HG03175 (cell line): Measurements from ENCODE around the gene ODAD3.
A peak's percentile ranks its signal among the peaks of the same experiment; 100 is the strongest.
"Not testable (repeated sequence)": the region's sequence is repeated elsewhere in the genome, so short reads cannot be mapped to it uniquely, and the experiment has no call there.

ENCODE experiments used
- ATAC-seq: cut with Tn5 transposase; IDR thresholded peaks from one replicate; pipeline ENCODE4 v1.9.1; 2021; ENCODE audit warnings: mild to moderate bottlenecking, moderate library complexity; ENCODE audit not compliant: unreplicated experiment

Gene ODAD3

DNA sequence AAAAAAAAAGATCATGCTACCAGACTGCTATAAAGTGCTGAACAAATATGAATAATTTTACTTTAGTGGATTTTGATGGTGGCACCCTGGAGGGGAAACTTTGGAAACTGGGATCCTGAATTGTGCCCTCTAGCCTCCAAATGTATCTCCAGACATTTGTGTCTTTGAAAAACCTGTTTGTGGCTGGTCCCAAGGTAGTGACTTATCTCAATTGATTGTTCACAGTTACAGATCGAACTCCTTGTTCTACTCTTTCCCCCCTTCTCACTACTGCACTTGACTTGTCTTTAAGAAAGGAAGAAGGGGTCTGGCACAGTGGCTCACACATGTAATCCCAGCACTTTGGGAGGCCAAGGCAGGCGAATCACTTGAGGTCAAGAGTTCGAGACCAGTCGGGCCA lies 26.3 kb downstream of the ODAD3 start:
- no peak for ATAC-seq

DNA sequence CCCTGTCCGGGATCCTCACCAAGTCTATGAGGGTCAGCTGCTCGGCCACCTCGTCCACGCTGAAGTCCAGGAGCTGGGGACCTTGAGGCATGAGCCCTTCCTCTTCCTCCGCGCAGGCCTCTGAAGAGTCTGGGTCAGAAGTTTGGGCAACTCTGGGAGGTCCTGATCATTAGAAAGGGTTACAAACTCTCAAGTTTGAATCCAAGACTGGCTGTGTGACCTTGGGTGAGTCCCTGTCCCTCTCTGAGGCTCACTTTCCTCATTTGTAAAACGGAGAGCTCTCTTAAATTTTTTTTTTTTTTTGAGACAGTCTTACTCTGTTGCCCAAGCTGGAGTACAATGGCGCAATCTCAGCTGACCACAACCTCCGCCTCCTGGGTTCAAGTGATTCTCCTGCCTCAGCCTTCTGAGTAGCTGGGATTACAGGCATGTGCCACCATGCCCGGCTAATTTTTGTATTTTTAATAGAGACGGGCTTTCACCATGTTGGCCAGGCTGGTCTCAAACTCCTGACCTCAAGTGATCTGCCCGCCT lies 28.2 kb downstream of the ODAD3 start:
- ATAC-seq: not testable (repeated sequence)

DNA sequence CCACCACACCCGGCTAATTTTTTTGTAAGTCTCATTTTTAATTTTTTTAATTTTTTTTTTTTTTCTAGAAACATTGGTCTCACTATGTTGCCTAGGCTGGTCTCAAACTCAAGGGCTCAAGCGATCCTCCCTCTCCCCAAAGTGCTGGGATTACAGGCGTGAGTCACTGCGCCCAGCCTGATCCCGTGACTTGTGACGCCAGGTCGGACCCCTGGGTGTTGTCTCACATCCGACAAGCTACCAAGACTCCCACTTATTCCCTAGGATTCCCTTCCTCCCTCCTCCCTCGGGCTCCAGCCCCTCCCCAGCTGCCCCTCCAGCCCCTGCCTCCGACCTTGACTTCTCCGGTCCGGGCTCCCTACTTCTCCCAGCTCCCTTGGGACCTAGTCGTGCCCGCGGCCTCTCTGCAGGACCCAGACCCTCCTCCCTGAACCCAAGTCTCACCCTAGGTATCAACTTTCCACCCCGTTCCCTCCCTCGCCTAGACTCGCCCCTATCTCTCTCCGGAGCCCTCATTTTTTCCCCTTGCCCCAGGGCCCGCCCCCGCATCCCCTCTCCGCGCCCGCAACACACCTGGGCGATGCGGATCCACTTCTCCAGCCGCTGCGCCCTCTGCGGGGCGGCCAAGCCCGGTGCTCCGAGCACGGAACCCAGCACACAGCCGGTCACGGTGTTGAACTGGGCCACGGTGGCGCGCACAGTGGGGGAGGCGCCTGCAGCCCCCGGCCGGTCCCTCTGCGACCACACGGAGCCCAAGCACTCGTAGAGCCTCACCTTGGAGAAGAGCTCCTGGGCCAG lies 28.9 kb downstream of the ODAD3 start:
- no peak for ATAC-seq

DNA sequence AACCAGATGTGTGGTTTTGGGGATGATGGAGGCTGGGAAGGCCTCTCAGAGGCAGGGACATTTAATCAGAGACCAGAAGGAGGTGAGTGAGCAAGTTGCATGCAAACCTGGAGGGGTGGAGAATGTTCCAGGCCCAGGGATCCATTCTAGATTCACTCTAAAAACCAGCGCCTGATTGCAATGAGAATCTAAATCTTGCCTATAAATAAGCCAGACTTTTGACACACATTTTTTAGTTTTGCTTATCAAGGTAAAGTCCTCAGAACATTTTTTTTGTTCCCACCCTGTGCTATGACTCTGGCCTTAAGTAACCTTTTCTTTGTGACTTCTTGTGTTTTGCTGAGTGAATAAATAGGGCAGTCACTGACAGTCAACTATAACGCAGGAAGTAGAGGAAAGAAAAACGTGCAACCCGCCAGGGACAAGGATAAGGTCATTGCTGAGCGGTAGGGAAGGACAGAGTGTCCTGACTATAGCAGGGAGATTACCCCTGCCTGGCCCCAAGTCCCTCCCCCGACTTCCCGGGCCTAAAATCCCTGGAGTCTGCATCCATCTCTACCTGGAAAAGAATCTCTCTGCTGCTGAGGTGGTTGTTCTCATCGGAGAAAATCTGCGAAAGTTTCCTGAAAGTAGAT lies 30.2 kb downstream of the ODAD3 start:
- no peak for ATAC-seq

DNA sequence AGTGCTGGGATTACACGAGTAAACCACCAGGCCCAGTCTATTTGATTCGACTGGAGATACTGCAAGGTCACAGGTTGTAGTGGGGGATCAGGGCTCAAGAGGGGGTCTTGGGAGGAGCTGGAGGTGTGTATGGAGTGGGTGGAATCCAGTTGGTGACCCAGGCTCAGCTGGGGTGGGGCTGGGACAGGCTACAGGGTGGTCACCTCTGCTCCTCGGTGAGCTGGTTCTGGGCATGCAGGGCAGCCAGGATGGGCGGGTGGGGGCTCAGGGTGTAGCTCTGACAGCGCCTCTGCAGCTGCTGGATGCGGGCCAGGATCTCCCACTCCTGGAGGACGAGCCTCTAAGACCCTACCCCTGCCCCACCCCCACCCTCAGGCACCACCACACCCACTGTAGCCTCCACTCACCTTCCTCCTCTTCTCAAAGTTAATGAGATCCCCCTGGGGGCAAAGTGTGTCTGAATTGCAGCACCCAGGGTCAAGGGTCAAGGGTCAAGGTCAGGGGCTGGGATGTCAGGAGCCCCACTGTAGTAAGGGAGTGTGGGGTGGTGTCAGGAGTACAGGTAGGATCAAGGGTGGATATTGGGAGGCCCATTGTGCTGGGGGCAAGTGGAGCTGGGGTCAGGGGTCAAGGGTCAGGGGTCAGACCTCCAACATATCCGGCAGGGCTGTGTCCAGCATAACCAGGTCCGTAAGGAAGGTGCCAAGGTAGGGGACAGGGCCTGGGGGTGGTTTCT lies 32.9 kb downstream of the ODAD3 start:
- no peak for ATAC-seq

DNA sequence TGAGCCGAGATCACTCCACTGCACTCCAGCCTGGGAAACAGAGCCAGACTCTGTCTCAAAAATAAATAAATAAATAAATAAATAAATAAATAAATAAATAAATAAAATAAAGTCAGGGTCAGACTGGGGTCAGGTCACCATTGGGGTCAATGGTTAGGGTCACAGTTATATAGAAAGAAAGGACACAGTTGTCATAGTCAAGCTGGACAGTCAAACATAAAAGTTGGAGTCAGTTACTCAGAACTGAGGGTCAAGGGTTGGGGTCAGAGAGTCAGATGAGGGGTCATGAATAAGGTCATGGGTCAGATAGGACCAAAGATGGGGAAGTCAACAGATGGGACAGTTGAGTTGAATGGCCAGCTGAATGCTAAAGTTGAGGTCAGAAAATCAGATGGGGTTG lies 34.1 kb downstream of the ODAD3 start:
- no peak for ATAC-seq

DNA sequence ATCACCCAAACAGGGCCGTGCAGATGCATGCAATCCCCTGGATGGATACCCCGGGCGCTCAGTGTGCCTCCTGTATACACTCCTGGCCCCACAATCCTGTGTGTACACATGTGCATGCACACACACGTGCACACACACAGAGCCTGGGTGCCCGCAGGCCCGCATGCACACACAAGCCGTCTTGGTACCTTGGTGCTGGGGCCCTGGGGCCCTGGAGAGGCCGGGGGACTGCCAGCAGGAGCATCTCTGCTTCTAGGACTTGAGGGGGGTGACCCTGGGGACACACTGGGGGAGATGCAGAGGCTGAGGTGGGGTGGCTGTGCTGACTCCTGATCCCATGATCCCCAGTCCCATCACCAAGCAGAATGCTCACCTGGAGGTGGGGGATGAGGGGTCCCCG lies 35.3 kb downstream of the ODAD3 start:
- ATAC-seq: no peak

DNA sequence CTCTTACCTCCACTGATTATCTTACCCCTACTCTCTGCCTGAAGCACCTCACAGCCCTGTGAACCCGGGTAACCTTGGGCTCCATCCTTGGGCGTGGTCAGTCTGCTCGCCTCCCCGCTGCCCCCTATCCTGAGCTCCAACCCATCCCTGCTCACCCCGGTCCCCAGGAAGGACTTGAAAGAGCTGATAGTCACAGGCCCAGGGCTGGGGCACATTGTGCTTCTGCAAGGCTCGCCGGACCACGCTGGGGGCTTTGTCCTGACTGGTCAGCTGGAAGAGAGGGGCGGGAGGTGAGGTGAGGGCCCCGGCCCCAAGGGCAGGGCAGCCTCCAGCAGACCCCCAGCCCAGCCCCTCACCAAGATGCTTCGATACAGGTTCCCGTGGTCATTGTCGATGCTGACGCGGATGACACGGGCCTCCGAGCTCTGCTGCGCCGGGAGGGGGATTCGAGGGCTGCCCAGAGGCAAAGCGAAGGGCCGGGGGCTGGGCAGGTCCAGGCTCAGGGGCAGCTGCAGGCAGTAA lies 37.8 kb downstream of the ODAD3 start:
- ATAC-seq: no peak

DNA sequence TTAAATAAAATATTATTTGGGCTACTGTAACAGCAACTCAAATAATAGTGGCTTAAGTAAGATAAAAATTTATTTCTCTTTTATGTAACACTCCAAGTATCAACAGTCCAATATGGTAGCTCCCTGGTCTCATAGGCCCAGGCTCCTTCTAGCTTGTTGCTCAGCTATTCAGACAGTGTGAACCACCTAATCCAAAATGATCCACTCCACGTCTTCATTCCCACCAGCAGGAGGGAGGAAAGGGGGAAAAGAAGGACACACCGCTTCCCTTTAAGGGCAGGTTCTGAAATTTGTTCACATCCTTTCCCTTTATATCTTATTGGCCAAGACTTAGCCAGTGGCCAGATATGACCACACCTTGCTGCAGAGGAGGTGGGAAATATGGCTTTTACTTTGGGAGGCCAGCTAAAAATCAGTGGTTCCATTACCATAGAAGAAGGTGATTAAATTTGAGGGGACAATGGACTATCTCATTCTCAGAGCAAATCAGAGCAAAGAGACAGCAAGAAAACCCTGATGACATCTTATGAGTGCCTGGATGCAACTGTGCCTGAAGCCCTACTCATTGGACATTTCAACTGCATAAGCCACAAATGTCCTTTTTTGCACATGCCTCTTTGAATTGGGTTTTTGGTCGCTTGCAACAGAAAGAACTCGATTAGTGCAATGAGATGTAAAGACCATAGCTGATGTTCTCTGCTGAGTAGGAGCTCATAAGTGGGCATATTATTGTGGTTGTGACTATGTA lies 43.8 kb downstream of the ODAD3 start:
- ATAC-seq: no peak

DNA sequence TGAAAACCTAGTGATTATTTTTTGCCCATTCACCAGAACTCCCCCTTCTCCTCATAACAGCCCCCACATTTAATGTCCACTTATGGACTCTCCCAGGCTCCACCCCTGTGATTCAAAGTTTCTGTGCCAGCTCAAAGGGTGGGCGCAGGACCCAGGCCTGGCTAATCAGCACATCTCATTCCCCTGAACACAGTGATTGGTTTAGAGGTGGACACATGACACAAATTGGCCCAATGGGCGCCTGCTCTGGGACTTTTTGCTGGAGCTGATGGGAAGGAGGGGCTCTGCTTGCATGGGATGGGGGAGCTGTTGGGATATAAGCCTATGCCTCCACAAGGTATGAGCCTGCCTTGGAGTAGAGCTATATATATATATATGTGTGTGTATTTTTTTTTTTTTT lies 44.6 kb downstream of the ODAD3 start:
- no peak for ATAC-seq

DNA sequence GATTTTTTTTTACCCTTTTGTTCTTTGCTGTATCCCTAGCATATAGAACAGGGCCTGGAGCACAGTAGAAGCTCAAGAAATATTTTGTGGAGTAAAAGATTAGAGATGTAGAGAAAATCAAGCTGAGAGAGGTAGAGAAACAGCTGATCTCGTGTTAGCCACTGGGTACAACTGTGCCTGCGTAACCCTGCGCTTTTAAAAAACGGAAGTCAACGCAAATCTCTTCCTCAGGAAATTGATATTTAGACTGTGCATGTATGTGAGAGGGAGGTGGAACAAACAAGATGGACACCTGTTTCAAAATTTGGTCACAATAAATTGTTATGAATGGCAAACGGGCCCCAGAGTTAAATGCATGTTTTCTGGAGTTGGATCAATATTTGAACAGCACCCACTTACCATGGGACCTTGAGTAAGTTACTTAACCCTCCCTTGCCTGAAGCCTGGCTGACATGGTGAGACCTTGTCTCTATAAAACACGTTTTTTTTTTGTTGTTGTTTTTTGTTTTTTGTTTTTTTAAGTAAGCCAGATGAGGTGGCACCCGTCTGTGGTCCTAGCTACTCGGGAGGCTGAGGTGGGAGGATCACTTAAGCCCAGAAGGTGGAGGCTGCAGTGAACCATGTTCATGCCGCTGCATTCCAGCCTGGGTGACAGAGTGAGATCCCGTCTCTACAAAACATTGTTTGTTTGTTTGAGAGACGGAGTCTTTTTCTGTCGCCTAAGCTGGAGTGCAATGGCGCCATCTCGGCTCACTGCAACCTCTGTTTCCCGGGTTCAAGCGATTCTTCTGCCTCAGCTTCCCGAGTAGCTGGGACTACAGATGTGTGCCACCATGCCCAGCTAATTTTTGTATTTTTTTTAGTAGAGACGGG lies 47.5 kb downstream of the ODAD3 start:
- ATAC-seq: no peak

DNA sequence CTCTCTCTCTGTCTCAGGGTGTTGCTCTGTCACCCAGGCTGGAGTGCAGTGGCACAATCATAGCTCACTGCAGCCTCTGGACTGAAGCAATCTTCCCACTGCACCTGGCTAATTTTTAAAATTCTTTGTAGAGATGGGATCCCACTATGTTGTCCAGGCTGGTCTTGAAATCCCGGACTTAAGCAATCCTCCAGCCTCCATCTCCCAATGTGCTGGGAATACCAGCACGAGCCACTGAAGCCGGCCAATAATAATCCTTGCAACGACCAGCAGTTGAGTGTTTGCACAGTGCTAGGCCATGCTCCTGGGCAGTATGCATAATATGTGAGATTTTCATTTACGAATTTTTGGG lies 50.2 kb downstream of the ODAD3 start:
- ATAC-seq: no peak

DNA sequence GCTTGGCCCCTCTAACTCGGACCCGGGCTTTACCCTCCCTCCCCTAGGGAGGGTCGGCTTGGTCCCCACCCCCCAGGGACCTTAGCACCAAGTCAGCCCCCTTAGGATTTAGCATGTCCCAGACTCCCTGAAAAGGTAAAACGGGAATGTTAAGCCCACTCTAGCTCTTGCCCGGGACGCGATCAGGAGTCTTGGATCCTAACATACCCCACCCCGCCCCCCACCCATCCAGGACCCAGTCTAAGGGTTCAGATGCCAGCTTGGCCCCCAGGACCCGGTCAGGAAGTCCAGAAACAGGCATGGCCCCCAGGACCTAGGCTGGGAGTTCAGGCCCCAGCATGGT lies 51.2 kb downstream of the ODAD3 start:
- ATAC-seq: no peak

DNA sequence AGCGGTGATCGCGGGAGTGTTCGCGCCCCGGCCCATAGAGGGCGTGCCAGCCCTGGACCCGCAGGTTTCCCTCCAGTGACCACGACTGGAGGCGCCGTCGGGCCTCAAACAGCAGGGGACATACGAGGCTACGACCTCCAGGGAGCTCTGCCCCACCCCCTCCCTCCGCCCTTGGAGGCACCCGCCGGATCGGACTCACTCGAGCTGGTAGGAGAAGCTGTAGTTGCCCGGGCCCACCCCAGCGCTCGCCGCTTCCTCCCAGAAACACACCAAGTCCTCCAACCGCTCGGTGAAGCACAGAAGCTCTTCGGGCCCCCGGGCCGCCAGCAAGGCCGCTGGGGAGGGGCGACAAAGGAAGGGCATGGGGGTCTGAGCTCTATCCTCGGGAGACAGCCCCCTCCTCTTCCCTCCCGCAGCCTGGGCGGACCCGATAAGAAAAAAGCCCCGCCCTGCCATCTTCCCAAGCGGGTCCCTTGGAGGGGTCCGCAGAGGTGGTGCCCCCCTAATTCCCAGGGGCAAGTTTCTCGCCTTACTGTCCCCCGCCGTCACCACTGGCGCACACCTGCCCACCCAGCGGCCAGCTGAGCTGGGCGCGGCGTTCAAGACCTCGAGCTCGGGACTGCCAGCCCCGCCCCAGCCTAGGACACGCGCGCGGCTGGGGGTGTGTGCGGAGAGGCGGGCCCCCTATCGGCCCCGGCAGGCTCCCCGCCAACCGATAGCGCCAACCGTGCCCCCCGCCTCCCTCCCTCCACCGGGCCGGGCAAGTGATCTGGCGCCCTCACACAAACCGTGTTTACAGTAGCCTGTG lies 51.8 kb downstream of the ODAD3 start:
- ATAC-seq: no peak

DNA sequence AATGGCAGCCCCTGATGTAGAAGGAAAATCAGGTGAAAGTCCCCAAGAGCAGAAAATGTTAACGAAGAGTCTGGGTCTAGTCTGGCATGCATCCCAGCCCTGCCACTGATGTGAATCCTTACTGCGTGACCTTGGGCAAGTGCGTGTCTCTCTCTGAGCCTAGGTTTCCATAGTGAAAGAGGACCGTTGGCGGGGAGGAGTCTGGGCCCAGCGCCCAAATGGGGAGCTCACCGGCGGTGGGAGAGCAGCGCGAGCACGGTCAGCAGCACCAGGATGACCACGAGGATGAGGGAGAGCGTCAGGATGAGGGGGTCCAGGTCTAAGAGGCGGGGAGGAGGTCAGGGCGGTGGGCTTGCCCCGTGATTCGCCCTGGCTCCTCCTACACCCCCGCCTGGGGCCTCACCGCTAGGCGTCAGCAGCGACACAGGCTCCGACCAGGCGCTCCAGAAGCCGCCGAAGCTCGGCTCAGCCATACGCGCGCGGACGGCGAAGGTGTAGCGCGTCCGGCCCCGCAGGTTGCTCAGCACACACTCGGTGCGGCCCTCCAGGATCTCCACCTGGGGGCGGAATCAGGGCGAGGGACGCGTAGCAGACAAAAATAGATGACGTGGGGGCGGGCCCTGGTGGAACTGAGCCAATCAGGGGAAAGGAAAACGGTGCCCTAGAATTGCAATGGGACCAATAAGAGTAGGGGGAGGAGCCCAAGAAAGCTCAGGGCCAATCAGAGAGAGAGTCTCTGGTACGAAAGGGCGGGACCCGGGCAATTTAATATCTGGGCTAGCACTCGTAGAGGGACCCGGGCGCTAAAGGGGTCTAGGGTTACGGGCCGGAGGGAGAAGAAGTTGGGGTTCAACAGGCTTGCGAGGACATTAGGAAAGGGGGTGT lies 54.0 kb downstream of the ODAD3 start:
- peak; percentile 77 for ATAC-seq

DNA sequence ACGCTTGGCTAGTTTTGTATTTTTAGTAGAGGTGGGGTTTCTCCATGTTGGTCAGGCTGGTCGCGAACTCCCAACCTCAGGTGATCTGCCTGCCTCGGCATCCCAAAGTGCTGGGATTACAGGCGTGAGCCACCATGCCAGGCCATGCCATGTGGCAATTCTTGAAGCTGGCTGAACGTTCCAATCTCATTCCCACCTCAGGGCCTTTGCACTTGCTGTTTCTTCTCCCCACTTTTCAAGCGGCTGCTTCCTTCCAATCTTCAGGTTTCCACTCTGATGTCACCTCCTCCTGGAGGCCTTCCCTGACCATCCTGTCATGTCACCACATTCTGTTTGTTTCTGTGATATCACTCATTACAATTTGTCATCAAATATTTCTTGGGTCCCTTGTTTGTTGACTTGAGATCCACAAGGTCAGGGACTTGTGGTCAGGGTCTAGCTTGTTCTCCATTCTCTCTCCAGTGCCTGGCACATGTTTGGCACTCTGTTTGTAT lies 55.0 kb downstream of the ODAD3 start:
- ATAC-seq: no peak

DNA sequence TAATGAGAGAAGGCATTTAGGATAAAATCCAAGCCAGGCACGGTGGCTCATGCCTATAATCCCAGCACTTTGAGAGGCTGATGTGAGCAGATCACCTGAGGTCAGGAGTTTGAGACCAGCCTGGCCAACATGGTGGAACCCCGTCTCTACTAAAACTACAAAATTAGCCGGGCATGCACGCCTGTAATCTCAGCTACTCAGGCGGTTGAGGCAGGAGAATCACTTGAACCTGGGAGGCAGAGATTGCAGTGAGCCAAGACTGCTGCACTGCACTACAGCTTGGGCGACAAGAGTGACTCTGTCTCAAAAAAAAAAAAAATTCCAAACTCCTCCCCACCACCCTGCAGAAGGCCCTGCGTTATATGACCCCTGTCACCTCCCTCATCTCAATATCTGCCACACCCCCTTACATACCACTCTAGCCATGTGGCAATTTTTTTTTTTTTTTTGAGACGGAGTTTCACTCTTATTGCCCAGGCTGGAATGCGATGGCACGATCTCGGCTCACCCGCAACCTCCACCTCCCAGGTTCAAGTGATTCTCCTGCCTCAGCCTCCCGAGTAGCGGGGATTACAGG lies 55.6 kb downstream of the ODAD3 start:
- ATAC-seq: not testable (repeated sequence)
